Vagina (tissue), 2 donors: ENCODE data around the gene VAV3.

ENCODE experiments used
- POLR2AphosphoS5 ChIP-seq, 2 donors: sonication (generic); formaldehyde crosslinking; IDR thresholded peaks; one replicate each; pipeline ENCODE4 v1.9.0; 2017; ENCODE audit warnings: antibody characterized with exemption in 2 of 2, mild to moderate bottlenecking in 2 of 2, low read depth in 1 of 2; ENCODE audit not compliant: insufficient read depth in 1 of 2
- TF ChIP-seq, protein P1 (sequence below), 3 experiments: fragments of 450-650 bp in 2 of 3; fragments of 200-600 bp in 1 of 3; sonication (generic) in 1 of 3; IDR thresholded peaks; one replicate each; pipeline ENCODE4 v1.5.1; 2017 to 2019; ENCODE audit warnings: antibody characterized with exemption in 3 of 3, mild to moderate bottlenecking in 2 of 3, moderate library complexity in 2 of 3

DNA sequence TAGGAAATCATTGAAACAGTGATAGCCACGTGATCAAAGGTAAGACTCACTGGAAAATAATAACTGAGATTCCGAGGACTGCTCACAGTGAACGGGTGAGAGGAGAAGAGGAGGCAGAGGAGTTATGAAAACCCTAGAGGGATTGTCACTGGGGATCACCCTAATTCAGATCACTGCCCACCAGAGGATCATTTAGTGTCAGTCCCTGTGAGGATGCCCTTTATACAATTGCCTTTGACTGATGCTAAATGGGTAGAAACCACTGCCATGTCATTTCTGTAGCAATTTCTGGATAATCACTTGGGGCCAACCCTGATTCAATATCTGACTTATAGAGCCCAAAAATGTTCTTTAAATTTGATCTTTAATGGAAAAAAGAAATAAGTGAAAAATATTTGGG, 14.1 kb upstream of the VAV3 start:
- TF ChIP-seq, protein P1, sequence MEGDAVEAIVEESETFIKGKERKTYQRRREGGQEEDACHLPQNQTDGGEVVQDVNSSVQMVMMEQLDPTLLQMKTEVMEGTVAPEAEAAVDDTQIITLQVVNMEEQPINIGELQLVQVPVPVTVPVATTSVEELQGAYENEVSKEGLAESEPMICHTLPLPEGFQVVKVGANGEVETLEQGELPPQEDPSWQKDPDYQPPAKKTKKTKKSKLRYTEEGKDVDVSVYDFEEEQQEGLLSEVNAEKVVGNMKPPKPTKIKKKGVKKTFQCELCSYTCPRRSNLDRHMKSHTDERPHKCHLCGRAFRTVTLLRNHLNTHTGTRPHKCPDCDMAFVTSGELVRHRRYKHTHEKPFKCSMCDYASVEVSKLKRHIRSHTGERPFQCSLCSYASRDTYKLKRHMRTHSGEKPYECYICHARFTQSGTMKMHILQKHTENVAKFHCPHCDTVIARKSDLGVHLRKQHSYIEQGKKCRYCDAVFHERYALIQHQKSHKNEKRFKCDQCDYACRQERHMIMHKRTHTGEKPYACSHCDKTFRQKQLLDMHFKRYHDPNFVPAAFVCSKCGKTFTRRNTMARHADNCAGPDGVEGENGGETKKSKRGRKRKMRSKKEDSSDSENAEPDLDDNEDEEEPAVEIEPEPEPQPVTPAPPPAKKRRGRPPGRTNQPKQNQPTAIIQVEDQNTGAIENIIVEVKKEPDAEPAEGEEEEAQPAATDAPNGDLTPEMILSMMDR (IDR thresholded peaks at IDR 0.05), result no peak
- no peak for TF ChIP-seq POLR2AphosphoS5 (IDR thresholded peaks at IDR 0.05; ENCODE audit: insufficient read depth in 1 of 2, low read depth in 1 of 2)
